Uterus (tissue), 2 donors: ENCODE measurements around the gene IGF2R.

Experiments
- POLR2A ChIP-seq, 2 donors: fragments of 450-650 bp; IDR thresholded peaks; one replicate each; pipeline ENCODE4 v1.6.1; 2016; ENCODE audit warnings: antibody characterized with exemption in 2 of 2, mild to moderate bottlenecking in 1 of 2, moderate library complexity in 1 of 2
- TF ChIP-seq, protein P1 (sequence below), 4 experiments: fragments of 200-600 bp in 2 of 4; fragments of 450-650 bp in 2 of 4; sonication (generic) in 2 of 4; IDR thresholded peaks; one replicate each; pipeline ENCODE4 v1.5.1; 2016 to 2019; ENCODE audit warnings: antibody characterized with exemption in 4 of 4, mild to moderate bottlenecking in 2 of 4, moderate library complexity in 1 of 4

- TF ChIP-seq, protein P1, sequence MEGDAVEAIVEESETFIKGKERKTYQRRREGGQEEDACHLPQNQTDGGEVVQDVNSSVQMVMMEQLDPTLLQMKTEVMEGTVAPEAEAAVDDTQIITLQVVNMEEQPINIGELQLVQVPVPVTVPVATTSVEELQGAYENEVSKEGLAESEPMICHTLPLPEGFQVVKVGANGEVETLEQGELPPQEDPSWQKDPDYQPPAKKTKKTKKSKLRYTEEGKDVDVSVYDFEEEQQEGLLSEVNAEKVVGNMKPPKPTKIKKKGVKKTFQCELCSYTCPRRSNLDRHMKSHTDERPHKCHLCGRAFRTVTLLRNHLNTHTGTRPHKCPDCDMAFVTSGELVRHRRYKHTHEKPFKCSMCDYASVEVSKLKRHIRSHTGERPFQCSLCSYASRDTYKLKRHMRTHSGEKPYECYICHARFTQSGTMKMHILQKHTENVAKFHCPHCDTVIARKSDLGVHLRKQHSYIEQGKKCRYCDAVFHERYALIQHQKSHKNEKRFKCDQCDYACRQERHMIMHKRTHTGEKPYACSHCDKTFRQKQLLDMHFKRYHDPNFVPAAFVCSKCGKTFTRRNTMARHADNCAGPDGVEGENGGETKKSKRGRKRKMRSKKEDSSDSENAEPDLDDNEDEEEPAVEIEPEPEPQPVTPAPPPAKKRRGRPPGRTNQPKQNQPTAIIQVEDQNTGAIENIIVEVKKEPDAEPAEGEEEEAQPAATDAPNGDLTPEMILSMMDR (IDR thresholded peaks at IDR 0.05), result no peak
- no peak for TF ChIP-seq POLR2A (IDR thresholded peaks at IDR 0.05)
These were observed 15.7 kb upstream of the IGF2R start for GRCh38 chr6:159953091-159953601.
